K562 (cell line): Measurements from ENCODE around the gene CCDC148. TPM values are rescaled to one million over a fixed set of nuclear protein-coding genes. Genes with fewer than 3 reads are reported as not detected.

ENCODE experiments used
- ATAC-seq: fragments of 200-7000 bp; cut with Tn5 transposase; 3 replicates; pipeline ENCODE4 v1.9.1; 2020; ENCODE audit warnings: moderate library complexity
- BruUV-seq: library from RNA; stranded (reverse); fragments of 400-500 nt; replicated peaks from 2 replicates; lab custom pipeline; 2021; lab: Mats Ljungman, UMichigan
- CTCF ChIA-PET: fragments of 300-600 bp; formaldehyde crosslinking; extraction: SDS; loops from one replicate; lab custom pipeline; 2021; ENCODE audit warnings: low intra/inter-chr PET ratio; lab: Yijun Ruan, JAX
- POLR2A ChIA-PET: fragments of 300-600, 350-650 bp; sonication (Branson Sonifier 250); formaldehyde crosslinking; extraction: SDS; loops from one replicate; lab custom pipeline; 2021; ENCODE audit warnings: antibody characterized with exemption, inconsistent platforms; lab: Yijun Ruan, JAX
- DNase-seq, 4 experiments: peaks; one replicate each; pipeline versions ENCODE4 v3.0.0 to v3.0.0-alpha.2; 2011 to 2018; ENCODE audit warnings: low spot score in 3 of 4, mixed read lengths in 3 of 4; ENCODE audit errors: extremely low read depth in 1 of 4
- FAIRE-seq: peaks from 2 replicates; lab custom pipeline; 2011; peaks lifted over from hg19 to GRCh38; lab: Jason Lieb, UNC
- H2AFZ ChIP-seq: 2 replicates; pipeline ENCODE4 v1.6.0; 2011; ENCODE audit warnings: low read depth, low read length, control low read depth, inconsistent platforms
- H3K27ac ChIP-seq: fragments of 200-600 bp; 3 replicates; pipeline ENCODE4 v1.8.0; 2011; ENCODE audit warnings: low read depth, mild to moderate bottlenecking, control low read depth, inconsistent platforms, low read length, moderate library complexity, mixed read lengths; ENCODE audit errors: extremely low read depth
- H3K27me3 ChIP-seq, 2 experiments: fragments of 300-600 bp in 1 of 2; 2 replicates in 1 of 2; 3 replicates in 1 of 2; pipeline versions ENCODE4 v1.6.0 to v1.8.0; 2011; ENCODE audit warnings: inconsistent platforms in 2 of 2, low read length in 2 of 2, mild to moderate bottlenecking in 1 of 2, mixed read lengths in 1 of 2, moderate library complexity in 1 of 2; ENCODE audit not compliant: control insufficient read depth in 2 of 2, insufficient read depth in 2 of 2
- H3K36me3 ChIP-seq: fragments of 300-600 bp; 3 replicates; pipeline ENCODE4 v1.8.0; 2011; ENCODE audit warnings: mild to moderate bottlenecking, low read length, inconsistent platforms; ENCODE audit not compliant: control insufficient read depth, insufficient read depth
- H3K4me1 ChIP-seq, 2 experiments: fragments of 200-600 bp in 1 of 2; replicated peaks in 1 of 2; 2 replicates in 1 of 2; 3 replicates in 1 of 2; pipeline versions ENCODE4 v1.5.1 to v1.8.0; 2011; ENCODE audit warnings: inconsistent platforms in 2 of 2, low read length in 2 of 2, mild to moderate bottlenecking in 1 of 2, mixed read lengths in 1 of 2, moderate library complexity in 1 of 2; ENCODE audit not compliant: control insufficient read depth in 2 of 2, insufficient read depth in 2 of 2
- H3K4me2 ChIP-seq: 2 replicates; pipeline ENCODE4 v1.6.1; 2011; ENCODE audit warnings: low read length, control low read depth, inconsistent platforms, mixed read lengths; ENCODE audit not compliant: insufficient read depth
- H3K4me3 ChIP-seq: fragments of 200-600 bp; sonication (generic), shearing (Covaris generic); 2 replicates; pipeline ENCODE4 v1.5.1; 2016; ENCODE audit warnings: control low read depth, inconsistent platforms
- H3K79me2 ChIP-seq: fragments of 200-600 bp; 3 replicates; pipeline ENCODE4 v1.8.0; 2011; ENCODE audit warnings: low read length, inconsistent platforms; ENCODE audit not compliant: control insufficient read depth, insufficient read depth
- H3K9ac ChIP-seq, 2 experiments: 2 replicates each; pipeline versions ENCODE4 v1.6.0 to v1.6.1; 2011; ENCODE audit warnings: low read depth in 2 of 2, low read length in 2 of 2, control low read depth in 1 of 2, inconsistent platforms in 1 of 2, mild to moderate bottlenecking in 1 of 2, mixed read lengths in 1 of 2; ENCODE audit not compliant: insufficient read depth in 1 of 2
- H3K9me1 ChIP-seq: one replicate; pipeline ENCODE4 v1.6.0; 2011; ENCODE audit warnings: inconsistent platforms, mild to moderate bottlenecking, low read length, moderate library complexity; ENCODE audit not compliant: control insufficient read depth, insufficient read depth
- H3K9me3 ChIP-seq: replicated peaks from 2 replicates; pipeline ENCODE4 v1.5.1; 2011; ENCODE audit warnings: low read depth, low read length, inconsistent platforms; ENCODE audit not compliant: control insufficient read depth, insufficient read depth
- H4K20me1 ChIP-seq: replicated peaks from 2 replicates; pipeline ENCODE4 v1.6.1; 2011; ENCODE audit warnings: low read length, inconsistent platforms, mixed read lengths; ENCODE audit not compliant: control insufficient read depth, insufficient read depth
- E2F6 ChIP-seq, 2 experiments: IDR thresholded peaks; 2 replicates each; pipeline ENCODE4 v1.6.1; 2011; ENCODE audit warnings: borderline replicate concordance in 1 of 2, control low read depth in 1 of 2, low read depth in 1 of 2, low read length in 1 of 2, mild to moderate bottlenecking in 1 of 2, mixed read lengths in 1 of 2, moderate library complexity in 1 of 2; ENCODE audit not compliant: insufficient read depth in 1 of 2, insufficient read length in 1 of 2, poor library complexity in 1 of 2, severe bottlenecking in 1 of 2; ENCODE audit errors: extremely low read depth in 1 of 2
- HDAC6 ChIP-seq: IDR thresholded peaks from 2 replicates; pipeline ENCODE4 v1.6.1; 2012; ENCODE audit warnings: low read depth, mild to moderate bottlenecking, control low read depth, inconsistent platforms, low read length, moderate library complexity
- NBN ChIP-seq: fragments of 450-650 bp; IDR thresholded peaks from 2 replicates; pipeline ENCODE4 v1.6.1; 2016; ENCODE audit warnings: low read depth, mild to moderate bottlenecking
- RHOXF2B ChIP-seq: fragments of 250-450 bp; sonication (Bioruptor Pico); conservative IDR thresholded peaks from 2 replicates; pipeline ENCODE4 v1.5.1; 2021
- TAF9B ChIP-seq: fragments of 450-650 bp; IDR thresholded peaks from 2 replicates; pipeline ENCODE4 v1.6.1; 2018; ENCODE audit warnings: mild to moderate bottlenecking; ENCODE audit not compliant: partially characterized antibody
- WGBS: fragments of 100-300 bp; shearing (Covaris generic); methylation state at CpG from one replicate; pipeline ENCODE4 v1.1.6; 2016; ENCODE audit warnings: low coverage, mixed read lengths; ENCODE audit not compliant: insufficient coverage; ENCODE audit errors: missing lambda C conversion rate; 5-methylcytosine and 5-hydroxymethylcytosine counted together
- in situ Hi-C: fragments of 300-500 bp; cut with MboI; formaldehyde crosslinking; loops from 4 replicates; pipeline ENCODE4 v1.15.0; 2018; ENCODE audit warnings: inconsistent platforms, mixed read lengths
- intact Hi-C: fragments of 100-400 bp; cut with micrococcal nuclease; formaldehyde crosslinking; loops from 2 replicates; pipeline ENCODE4 v1.14.2; 2022
- polyA plus RNA-seq, 8 experiments: library from polyadenylated mRNA; depleted of rRNA in 4 of 8; stranded (reverse) in 5 of 8; unstranded in 3 of 8; fragments of >200 nt; fragmentation: Nextera tagmentation in 2 of 8; fragmentation: Illumina TruSeq in 1 of 8; extraction: Ambion mirVana in 2 of 8; extraction: Trizol in 1 of 8; gene quantifications; 2 replicates each; pipeline versions ENCODE4 v1.2.1 to v1.2.3, GENCODE V29; 2011 to 2014; ENCODE audit warnings: inconsistent platforms in 1 of 8, missing spikeins in 1 of 8
- total RNA-seq, 7 experiments: library from RNA; depleted of rRNA in 6 of 7; stranded (reverse); fragments of >200 nt in 6 of 7; fragmentation: Illumina TruSeq in 2 of 7; extraction: Trizol in 2 of 7; gene quantifications; 2 replicates each; pipeline versions ENCODE4 v1.2.1 to v1.2.3, GENCODE V29; 2011 to 2021; ENCODE audit warnings: low replicate concordance in 1 of 7
- TF ChIP-seq, protein P1 (sequence below): sonication (generic); formaldehyde crosslinking; IDR thresholded peaks from 2 replicates; pipeline ENCODE4 v1.8.1; 2023; ENCODE audit warnings: mild to moderate bottlenecking, missing genetic modification reagents

The CCDC148 gene
- total and polyA plus RNA-seq, 9 of the 15 experiments (the other 6 are each of a cell fraction or from before 2014, with no cell fraction given), result 0.10 to 1.4 (median 0.65) TPM

DNA sequence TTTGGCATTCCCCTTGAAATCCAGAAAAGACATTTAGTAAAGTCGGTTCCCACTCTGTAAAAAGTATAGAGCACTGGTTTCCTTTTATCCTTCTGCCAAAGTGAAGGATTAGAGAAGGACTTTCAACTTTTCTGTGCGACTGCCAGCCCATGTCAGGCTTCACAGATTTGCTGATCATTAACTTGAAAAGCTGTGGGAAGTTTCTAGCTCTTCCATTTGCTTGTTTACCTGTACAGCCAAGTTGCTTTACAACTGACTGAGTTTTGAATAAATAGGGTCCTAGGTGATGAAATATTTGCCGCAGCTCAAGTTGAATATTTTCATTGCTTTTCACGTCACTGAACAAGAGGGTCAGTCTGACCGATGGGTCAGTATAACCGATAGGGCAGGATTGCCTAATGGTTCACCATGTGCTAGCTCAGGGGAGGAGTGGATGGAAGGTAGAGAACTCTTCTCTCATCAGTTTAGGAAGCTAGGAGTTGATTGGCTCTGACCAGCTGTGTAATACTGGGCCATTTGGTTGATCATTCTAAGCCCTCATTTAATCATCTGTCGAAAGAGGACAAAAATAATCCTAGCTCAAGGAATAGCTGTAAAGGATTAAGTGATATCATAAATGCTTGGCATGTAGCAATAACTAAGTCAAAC, 324.5 kb downstream of the CCDC148 start:
- POLR2A ChIA-PET, result interaction anchor here (0.5 to 0.6 kb wide), 2 partner anchors 13 to 98 kb away, joined by 3 to 4 read pairs; no protein-coding TSS in a partner anchor

More for the DNA sequence above, 324.5 kb downstream of the CCDC148 start:
- Histone ChIP-seq H4K20me1 (no peaks in the 10 kb centered on the region), H3K9ac (no peak overlapping the region), H3K9me3 (no peaks in the 10 kb centered on the region), H3K9me1 (no peaks in the 10 kb centered on the region), H3K27me3 (peaks cover 12 to 13% of the 10 kb centered on the region in 2 experiments; a peak in 4 of 5 replicates), H3K36me3 (no peaks in the 10 kb centered on the region), H3K4me3 (no peak overlapping the region), H3K79me2 (no peaks in the 10 kb centered on the region), H3K4me2 (no peak overlapping the region), H2AFZ (no peak overlapping the region), H3K27ac (no peak overlapping the region), H3K4me1 (no peaks in the 10 kb centered on the region)
- FAIRE-seq (no peak), ATAC-seq (no peak), DNase-seq (no peak)
- CTCF ChIA-PET, result no interaction called here
- no peak for TF ChIP-seq TAF9B
- TF ChIP-seq NBN, result no peak
- TF ChIP-seq, protein P1, sequence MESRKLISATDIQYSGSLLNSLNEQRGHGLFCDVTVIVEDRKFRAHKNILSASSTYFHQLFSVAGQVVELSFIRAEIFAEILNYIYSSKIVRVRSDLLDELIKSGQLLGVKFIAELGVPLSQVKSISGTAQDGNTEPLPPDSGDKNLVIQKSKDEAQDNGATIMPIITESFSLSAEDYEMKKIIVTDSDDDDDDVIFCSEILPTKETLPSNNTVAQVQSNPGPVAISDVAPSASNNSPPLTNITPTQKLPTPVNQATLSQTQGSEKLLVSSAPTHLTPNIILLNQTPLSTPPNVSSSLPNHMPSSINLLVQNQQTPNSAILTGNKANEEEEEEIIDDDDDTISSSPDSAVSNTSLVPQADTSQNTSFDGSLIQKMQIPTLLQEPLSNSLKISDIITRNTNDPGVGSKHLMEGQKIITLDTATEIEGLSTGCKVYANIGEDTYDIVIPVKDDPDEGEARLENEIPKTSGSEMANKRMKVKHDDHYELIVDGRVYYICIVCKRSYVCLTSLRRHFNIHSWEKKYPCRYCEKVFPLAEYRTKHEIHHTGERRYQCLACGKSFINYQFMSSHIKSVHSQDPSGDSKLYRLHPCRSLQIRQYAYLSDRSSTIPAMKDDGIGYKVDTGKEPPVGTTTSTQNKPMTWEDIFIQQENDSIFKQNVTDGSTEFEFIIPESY (CRISPR knock-in tag), result no peak
- no peak for TF ChIP-seq RHOXF2B (CRISPR knock-in tag)
- no peak for TF ChIP-seq E2F6 (IDR thresholded peaks at IDR 0.05; ENCODE audit: borderline replicate concordance in 1 of 2, extremely low read depth in 1 of 2, insufficient read depth in 1 of 2, insufficient read length in 1 of 2, low read depth in 1 of 2, low read length in 1 of 2, poor library complexity in 1 of 2, severe bottlenecking in 1 of 2)
- TF ChIP-seq HDAC6, result no peak
- 5% methylated on average over 7 of the region's 7 CpGs for WGBS
- intact Hi-C loops (no loop called here), in situ Hi-C loops (no loop called here)
- BruUV-seq, result no TSS peak
